Measurements from ENCODE around the gene HEPHL1. TPM values are rescaled to one million over a fixed set of nuclear protein-coding genes. Genes with fewer than 3 reads are reported as not detected.

Gene HEPHL1
- total RNA-seq, 1 donor from 2014 or later = not detected

GRCh38 chr11:94089341-94089740 is 68.2 kb downstream of the HEPHL1 start:
- Mint-ChIP-seq H3K36me3 (ENCODE audit: insufficient read depth) (no peaks in the 10 kb centered on the region), H3K4me1 (ENCODE audit: low read depth) (no peaks in the 10 kb centered on the region), H3K27ac (no peak overlapping the region), H3K27me3 (no peaks in the 10 kb centered on the region), H3K9me3 (ENCODE audit: low read depth) (no peaks in the 10 kb centered on the region), H3K4me3 (ENCODE audit: low read depth) (no peak overlapping the region)
- no peak for DNase-seq (ENCODE audit: low spot score, unreplicated experiment)
- no peak for TF ChIP-seq CTCF (IDR thresholded peaks at IDR 0.05; ENCODE audit: unreplicated experiment)

DNA sequence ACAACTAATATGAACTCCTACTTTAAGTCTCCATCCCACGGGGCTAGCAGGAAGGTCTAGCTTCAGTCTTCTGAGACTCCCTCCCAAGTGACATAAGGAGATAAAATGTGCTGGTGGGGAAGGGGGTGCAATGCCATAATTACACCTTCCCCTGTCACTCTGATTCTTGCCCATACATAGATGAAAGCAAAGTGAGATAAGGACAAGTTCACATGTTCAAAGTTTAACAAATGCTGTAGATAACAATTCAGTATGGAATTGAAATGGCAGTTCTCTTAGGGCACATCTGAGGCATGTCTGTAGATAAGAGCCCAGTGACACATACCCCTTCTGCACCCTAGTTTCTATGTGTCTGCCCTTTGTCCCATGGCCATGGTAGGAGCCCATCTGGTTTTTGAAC is 69.2 kb downstream of the HEPHL1 start:
- H3K36me3 Mint-ChIP-seq (ENCODE audit: insufficient read depth) = no peaks in the 10 kb centered on the region
- H3K9me3 Mint-ChIP-seq (ENCODE audit: low read depth) = no peaks in the 10 kb centered on the region
- TF ChIP-seq CTCF (IDR thresholded peaks at IDR 0.05; ENCODE audit: unreplicated experiment) = no peak
- no peaks in the 10 kb centered on the region for H3K4me1 Mint-ChIP-seq (ENCODE audit: low read depth)
- H3K4me3 Mint-ChIP-seq (ENCODE audit: low read depth) = no peak overlapping the region
- H3K27ac Mint-ChIP-seq = no peak overlapping the region
- no peak for DNase-seq (ENCODE audit: low spot score, unreplicated experiment)
- H3K27me3 Mint-ChIP-seq = no peaks in the 10 kb centered on the region

GRCh38 chr11:94091091-94091490 is 69.9 kb downstream of the HEPHL1 start:
- Mint-ChIP-seq H3K4me3 (ENCODE audit: low read depth) (no peak overlapping the region), H3K36me3 (ENCODE audit: insufficient read depth) (no peaks in the 10 kb centered on the region), H3K27ac (no peak overlapping the region), H3K9me3 (ENCODE audit: low read depth) (no peaks in the 10 kb centered on the region), H3K27me3 (no peaks in the 10 kb centered on the region), H3K4me1 (ENCODE audit: low read depth) (no peaks in the 10 kb centered on the region)
- TF ChIP-seq CTCF (IDR thresholded peaks at IDR 0.05; ENCODE audit: unreplicated experiment) = no peak
- no peak for DNase-seq (ENCODE audit: low spot score, unreplicated experiment)

DNA sequence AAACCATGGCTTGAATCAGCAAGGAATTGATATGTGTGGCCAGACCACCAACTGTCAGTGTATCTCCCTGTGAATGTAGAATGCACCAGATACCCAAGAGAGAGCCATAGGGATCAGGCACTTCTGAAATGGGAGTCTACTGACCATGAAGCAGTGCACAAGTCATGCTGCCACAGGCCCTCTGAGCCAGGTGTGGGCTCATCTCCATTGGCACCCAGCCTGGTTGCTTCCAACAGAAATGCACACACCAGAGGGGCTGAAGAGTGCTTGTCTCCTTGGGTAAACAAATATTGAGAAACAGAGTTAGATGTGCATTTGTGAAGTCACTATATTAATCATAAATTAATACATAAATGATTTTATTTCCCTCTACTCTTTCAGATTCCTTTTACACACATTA is 79.1 kb downstream of the HEPHL1 start:
- no peaks in the 10 kb centered on the region for H3K36me3 Mint-ChIP-seq (ENCODE audit: insufficient read depth)
- H3K4me3 Mint-ChIP-seq (ENCODE audit: low read depth) = no peak overlapping the region
- peaks cover 21% of the 10 kb centered on the region for H3K9me3 Mint-ChIP-seq (ENCODE audit: low read depth)
- peaks cover 7% of the 10 kb centered on the region for H3K4me1 Mint-ChIP-seq (ENCODE audit: low read depth)
- DNase-seq (ENCODE audit: low spot score, unreplicated experiment) = no peak
- no peaks in the 10 kb centered on the region for H3K27me3 Mint-ChIP-seq
- no peak overlapping the region for H3K27ac Mint-ChIP-seq
- no peak for TF ChIP-seq CTCF (IDR thresholded peaks at IDR 0.05; ENCODE audit: unreplicated experiment)

GRCh38 chr11:94103471-94103870 is 82.3 kb downstream of the HEPHL1 start:
- H3K27ac Mint-ChIP-seq = no peak overlapping the region
- H3K9me3 Mint-ChIP-seq (ENCODE audit: low read depth) = peaks cover 8% of the 10 kb centered on the region
- H3K4me3 Mint-ChIP-seq (ENCODE audit: low read depth) = no peak overlapping the region
- no peak for DNase-seq (ENCODE audit: low spot score, unreplicated experiment)
- TF ChIP-seq CTCF (IDR thresholded peaks at IDR 0.05; ENCODE audit: unreplicated experiment) = no peak
- no peaks in the 10 kb centered on the region for H3K36me3 Mint-ChIP-seq (ENCODE audit: insufficient read depth)
- no peaks in the 10 kb centered on the region for H3K4me1 Mint-ChIP-seq (ENCODE audit: low read depth)
- H3K27me3 Mint-ChIP-seq = no peaks in the 10 kb centered on the region
